Stomach smooth muscle (tissue), 2 donors: ENCODE results near the gene HOXA3.

Source experiments
- H3K27ac ChIP-seq: one replicate; pipeline ENCODE4 v1.7.0; 2013; ENCODE audit warnings: mild to moderate bottlenecking, low read length, inconsistent platforms
- H3K27me3 ChIP-seq, 2 donors: one replicate each; pipeline ENCODE4 v1.7.0; 2013; ENCODE audit warnings: low read length in 2 of 2; ENCODE audit not compliant: insufficient read depth in 2 of 2, control insufficient read depth in 1 of 2
- H3K36me3 ChIP-seq, 2 donors: one replicate each; pipeline ENCODE4 v1.7.0; 2013; ENCODE audit warnings: low read length in 2 of 2; ENCODE audit not compliant: control insufficient read depth in 2 of 2, insufficient read depth in 2 of 2
- H3K4me1 ChIP-seq: one replicate; pipeline ENCODE4 v1.7.0; 2013; ENCODE audit warnings: low read length; ENCODE audit not compliant: control insufficient read depth, insufficient read depth
- H3K4me3 ChIP-seq, 2 donors: one replicate each; pipeline ENCODE4 v1.7.0; 2013; ENCODE audit warnings: low read length in 2 of 2
- H3K9ac ChIP-seq, 2 donors: one replicate each; pipeline ENCODE4 v1.7.0; 2013; ENCODE audit warnings: low read length in 2 of 2, mild to moderate bottlenecking in 1 of 2
- H3K9me3 ChIP-seq, 2 donors: one replicate each; pipeline ENCODE4 v1.7.0; 2013; ENCODE audit warnings: low read length in 2 of 2; ENCODE audit not compliant: control insufficient read depth in 2 of 2
- donor health status: healthy.
- donor health status: Pancreatic carcinoma.

HOXA3 gene

GRCh38 chr7:27188386-27189294, 36.3 kb upstream of the HOXA3 start:
- Histone ChIP-seq H3K27me3 (peaks cover 90 to 99% of the 10 kb centered on the region in 2 donors), H3K9ac (no peak overlapping the region), H3K4me3 (peak overlapping the region in 1 of 2 donors; percentile 35), H3K4me1 (peaks cover 42% of the 10 kb centered on the region), H3K9me3 (peaks cover 0 to 2% of the 10 kb centered on the region in 2 donors), H3K36me3 (no peaks in the 10 kb centered on the region), H3K27ac (no peak overlapping the region)

- peaks cover 41% of the 10 kb centered on the region for H3K4me1 ChIP-seq
- H3K27me3 ChIP-seq, result peaks cover 91 to 99% of the 10 kb centered on the region in 2 donors
- no peaks in the 10 kb centered on the region for H3K36me3 ChIP-seq
- H3K9ac ChIP-seq, result no peak overlapping the region
- peak overlapping the region in 1 of 2 donors; percentile 3 for H3K4me3 ChIP-seq
- H3K27ac ChIP-seq, result no peak overlapping the region
- peaks cover 0 to 2% of the 10 kb centered on the region in 2 donors for H3K9me3 ChIP-seq
Observed at GRCh38 chr7:27187475-27188385, 35.3 kb upstream of the HOXA3 start.

- peaks cover 94 to 99% of the 10 kb centered on the region in 2 donors for H3K27me3 ChIP-seq
- H3K4me1 ChIP-seq, result peaks cover 38% of the 10 kb centered on the region
- H3K9ac ChIP-seq, result no peak overlapping the region
- peaks cover 0 to 2% of the 10 kb centered on the region in 2 donors for H3K9me3 ChIP-seq
- H3K36me3 ChIP-seq, result no peaks in the 10 kb centered on the region
- H3K27ac ChIP-seq, result no peak overlapping the region
- no peak overlapping the region for H3K4me3 ChIP-seq
Observed at GRCh38 chr7:27186668-27187474, 34.5 kb upstream of the HOXA3 start.

- peak overlapping the region in 1 of 2 donors; percentile 22 for H3K4me3 ChIP-seq
- peaks cover 0 to 2% of the 10 kb centered on the region in 2 donors for H3K9me3 ChIP-seq
- H3K27ac ChIP-seq, result no peak overlapping the region
- H3K27me3 ChIP-seq, result peaks cover 90 to 97% of the 10 kb centered on the region in 2 donors
- H3K9ac ChIP-seq, result no peak overlapping the region
- no peaks in the 10 kb centered on the region for H3K36me3 ChIP-seq
- peaks cover 36% of the 10 kb centered on the region for H3K4me1 ChIP-seq
Observed at GRCh38 chr7:27185854-27186667, 33.7 kb upstream of the HOXA3 start.

- H3K4me3 ChIP-seq, result peak within 1 kb of the TSS in 1 of 2 donors; percentile 44
- H3K27ac ChIP-seq, result no peak within 1 kb of the TSS
- no peaks in the 10 kb centered on the region for H3K36me3 ChIP-seq
- H3K9me3 ChIP-seq, result peaks cover 0 to 2% of the 10 kb centered on the region in 2 donors
- peaks cover 91 to 98% of the 10 kb centered on the region in 2 donors for H3K27me3 ChIP-seq
- peaks cover 36% of the 10 kb centered on the region for H3K4me1 ChIP-seq
- no peak within 1 kb of the TSS for H3K9ac ChIP-seq
Observed at GRCh38 chr7:27185013-27185853, 32.9 kb upstream of the HOXA3 start, which contains the start of gene HOXA11. TSS of gene HOXA11 (minus strand) at chr7:27185232. CDS start at chr7:27185144, 88 bp downstream.

GRCh38 chr7:27184337-27185012, 32.1 kb upstream of the HOXA3 start:
- Histone ChIP-seq H3K36me3 (no peaks in the 10 kb centered on the region), H3K9ac (no peak overlapping the region), H3K27ac (no peak overlapping the region), H3K9me3 (peaks cover 0 to 2% of the 10 kb centered on the region in 2 donors), H3K4me3 (peak overlapping the region in 1 of 2 donors; percentile 44), H3K27me3 (peaks cover 87 to 98% of the 10 kb centered on the region in 2 donors), H3K4me1 (peaks cover 40% of the 10 kb centered on the region)

- Histone ChIP-seq H3K27me3 (peaks cover 87 to 98% of the 10 kb centered on the region in 2 donors), H3K27ac (no peak overlapping the region), H3K4me1 (peaks cover 41% of the 10 kb centered on the region), H3K9me3 (peaks cover 0 to 2% of the 10 kb centered on the region in 2 donors), H3K9ac (no peak overlapping the region), H3K36me3 (no peaks in the 10 kb centered on the region), H3K4me3 (peak overlapping the region in 1 of 2 donors; percentile 35)
Observed at GRCh38 chr7:27183682-27184336, 31.4 kb upstream of the HOXA3 start.

- no peak overlapping the region for H3K4me3 ChIP-seq
- peaks cover 0 to 2% of the 10 kb centered on the region in 2 donors for H3K9me3 ChIP-seq
- no peak overlapping the region for H3K9ac ChIP-seq
- H3K4me1 ChIP-seq, result peaks cover 35% of the 10 kb centered on the region
- H3K27me3 ChIP-seq, result peaks cover 86 to 98% of the 10 kb centered on the region in 2 donors
- H3K36me3 ChIP-seq, result no peaks in the 10 kb centered on the region
- H3K27ac ChIP-seq, result no peak overlapping the region
Observed at GRCh38 chr7:27182861-27183681, 30.7 kb upstream of the HOXA3 start.
